K562 (cell line): ENCODE measurements around the gene ACTR3C.
"Not testable (repeated sequence)": the region's sequence is repeated elsewhere in the genome, so short reads cannot be mapped to it uniquely, and the experiment has no call there.

Experiments
- POLR2A ChIP-seq: fragments of 450-650 bp; conservative IDR thresholded peaks from 2 replicates; pipeline ENCODE4 v1.6.1; 2016
- SP1 ChIP-seq: sonication (generic); formaldehyde crosslinking; IDR thresholded peaks from 2 replicates; pipeline ENCODE4 v1.8.1; 2022; ENCODE audit warnings: mild to moderate bottlenecking, missing genetic modification reagents
- ZNF12 ChIP-seq: sonication (generic); formaldehyde crosslinking; IDR thresholded peaks from 2 replicates; pipeline ENCODE4 v1.4.0; 2020; ENCODE audit warnings: mild to moderate bottlenecking, missing genetic modification reagents
- ZNF274 ChIP-seq: IDR thresholded peaks from 2 replicates; pipeline ENCODE4 v1.6.1; 2011; ENCODE audit warnings: low read depth, mild to moderate bottlenecking, low read length, moderate library complexity, borderline replicate concordance
- TF ChIP-seq, protein P1 (sequence below): fragments of 450-650 bp; IDR thresholded peaks from 2 replicates; pipeline ENCODE4 v1.6.1; 2017; ENCODE audit warnings: mild to moderate bottlenecking, moderate library complexity
- TF ChIP-seq, protein P2 (sequence below): sonication (generic); formaldehyde crosslinking; IDR thresholded peaks from 2 replicates; pipeline ENCODE4 v1.8.1; 2023; ENCODE audit warnings: mild to moderate bottlenecking, missing genetic modification reagents
- TF ChIP-seq, protein P3 (sequence below): sonication (generic); formaldehyde crosslinking; IDR thresholded peaks from 2 replicates; pipeline ENCODE4 v1.9.0; 2022; ENCODE audit warnings: mild to moderate bottlenecking, missing genetic modification reagents

DNA sequence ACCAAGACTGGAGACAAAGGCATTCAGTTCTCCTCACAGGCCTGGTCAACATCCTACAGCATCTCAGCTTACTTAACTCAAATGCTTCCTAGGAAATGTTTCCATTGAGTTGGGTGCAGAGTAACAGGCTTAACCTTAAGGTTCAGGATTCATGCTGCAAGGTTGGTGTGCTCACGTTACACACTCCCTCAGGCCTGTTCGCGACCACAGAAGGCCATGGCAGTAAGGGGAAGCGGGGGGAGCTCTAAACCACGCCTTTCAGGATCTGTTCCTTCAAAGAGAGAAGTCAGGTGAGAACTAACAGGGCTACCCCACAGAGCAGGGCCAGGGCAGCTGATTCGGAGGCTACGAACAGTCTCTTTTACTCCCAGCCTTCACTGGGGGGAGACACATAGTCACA, 35.5 kb downstream of the ACTR3C start:
- not testable (repeated sequence) for TF ChIP-seq SP1; ZNF12 (CRISPR knock-in tag); POLR2A; ZNF274
- TF ChIP-seq, protein P1, sequence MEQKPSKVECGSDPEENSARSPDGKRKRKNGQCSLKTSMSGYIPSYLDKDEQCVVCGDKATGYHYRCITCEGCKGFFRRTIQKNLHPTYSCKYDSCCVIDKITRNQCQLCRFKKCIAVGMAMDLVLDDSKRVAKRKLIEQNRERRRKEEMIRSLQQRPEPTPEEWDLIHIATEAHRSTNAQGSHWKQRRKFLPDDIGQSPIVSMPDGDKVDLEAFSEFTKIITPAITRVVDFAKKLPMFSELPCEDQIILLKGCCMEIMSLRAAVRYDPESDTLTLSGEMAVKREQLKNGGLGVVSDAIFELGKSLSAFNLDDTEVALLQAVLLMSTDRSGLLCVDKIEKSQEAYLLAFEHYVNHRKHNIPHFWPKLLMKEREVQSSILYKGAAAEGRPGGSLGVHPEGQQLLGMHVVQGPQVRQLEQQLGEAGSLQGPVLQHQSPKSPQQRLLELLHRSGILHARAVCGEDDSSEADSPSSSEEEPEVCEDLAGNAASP, result not testable (repeated sequence)
- TF ChIP-seq, protein P2, sequence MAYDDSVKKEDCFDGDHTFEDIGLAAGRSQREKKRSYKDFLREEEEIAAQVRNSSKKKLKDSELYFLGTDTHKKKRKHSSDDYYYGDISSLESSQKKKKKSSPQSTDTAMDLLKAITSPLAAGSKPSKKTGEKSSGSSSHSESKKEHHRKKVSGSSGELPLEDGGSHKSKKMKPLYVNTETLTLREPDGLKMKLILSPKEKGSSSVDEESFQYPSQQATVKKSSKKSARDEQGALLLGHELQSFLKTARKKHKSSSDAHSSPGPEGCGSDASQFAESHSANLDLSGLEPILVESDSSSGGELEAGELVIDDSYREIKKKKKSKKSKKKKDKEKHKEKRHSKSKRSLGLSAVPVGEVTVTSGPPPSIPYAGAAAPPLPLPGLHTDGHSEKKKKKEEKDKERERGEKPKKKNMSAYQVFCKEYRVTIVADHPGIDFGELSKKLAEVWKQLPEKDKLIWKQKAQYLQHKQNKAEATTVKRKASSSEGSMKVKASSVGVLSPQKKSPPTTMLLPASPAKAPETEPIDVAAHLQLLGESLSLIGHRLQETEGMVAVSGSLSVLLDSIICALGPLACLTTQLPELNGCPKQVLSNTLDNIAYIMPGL (CRISPR knock-in tag), result not testable (repeated sequence)
- TF ChIP-seq, protein P3, sequence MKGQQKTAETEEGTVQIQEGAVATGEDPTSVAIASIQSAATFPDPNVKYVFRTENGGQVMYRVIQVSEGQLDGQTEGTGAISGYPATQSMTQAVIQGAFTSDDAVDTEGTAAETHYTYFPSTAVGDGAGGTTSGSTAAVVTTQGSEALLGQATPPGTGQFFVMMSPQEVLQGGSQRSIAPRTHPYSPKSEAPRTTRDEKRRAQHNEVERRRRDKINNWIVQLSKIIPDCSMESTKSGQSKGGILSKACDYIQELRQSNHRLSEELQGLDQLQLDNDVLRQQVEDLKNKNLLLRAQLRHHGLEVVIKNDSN (CRISPR knock-in tag), result not testable (repeated sequence)
